GM23248 (cell line): ENCODE results near the gene HSBP1L1.

Experiments used
- EZH2 ChIP-seq: fragments of 200-600 bp; sonication (generic); IDR thresholded peaks from 2 replicates; pipeline ENCODE4 v1.6.1; 2018; ENCODE audit warnings: antibody characterized with exemption, mild to moderate bottlenecking; ENCODE audit not compliant: insufficient read depth, poor library complexity, severe bottlenecking
- EZH2phosphoT487 ChIP-seq: fragments of 200-600 bp; sonication (generic); IDR thresholded peaks from 2 replicates; pipeline ENCODE4 v1.6.1; 2018; ENCODE audit warnings: antibody characterized with exemption, moderate library complexity, mild to moderate bottlenecking, low read depth; ENCODE audit not compliant: insufficient read depth

DNA sequence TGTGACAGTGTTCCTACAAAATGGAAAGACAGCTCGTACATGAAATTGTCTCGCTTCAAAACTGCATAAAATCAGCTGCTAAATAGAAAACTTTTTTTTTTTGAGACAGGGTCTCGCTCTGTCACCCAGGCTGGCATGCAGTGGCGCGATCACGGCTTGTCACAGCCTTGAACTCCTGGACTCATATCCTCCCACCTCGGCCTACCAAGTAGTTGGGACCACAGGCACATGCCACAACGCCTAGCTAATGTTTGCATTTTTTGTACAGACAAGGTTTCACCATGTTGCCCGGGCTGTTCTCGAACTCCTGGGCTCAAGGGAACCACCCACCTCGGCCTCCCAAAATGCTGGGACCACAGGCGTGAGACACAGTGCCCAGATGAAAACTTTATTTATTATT lies 20.7 kb downstream of the HSBP1L1 start:
- TF ChIP-seq EZH2phosphoT487 (no peak), EZH2 (no peak)
